Smooth muscle cell (in vitro differentiated cells): ENCODE measurements around the gene BEAN1. TPM values are rescaled to one million over a fixed set of nuclear protein-coding genes. Genes with fewer than 3 reads are reported as not detected.

ENCODE experiments used
- DNase-seq: peaks from one replicate; lab custom pipeline; 2025; ENCODE audit not compliant: unreplicated experiment; lab: John Stamatoyannopoulos, UW
- H2AFZ ChIP-seq: fragments of 200-600 bp; sonication (generic); 2 replicates; pipeline ENCODE4 v1.6.0; 2016; ENCODE audit warnings: antibody characterized with exemption, low read depth, mild to moderate bottlenecking
- H3F3A ChIP-seq: fragments of 200-600 bp; sonication (generic); 2 replicates; pipeline ENCODE4 v1.6.0; 2017; ENCODE audit warnings: antibody characterized with exemption, low read depth
- H3K27ac ChIP-seq: fragments of 200-600 bp; sonication (generic); 2 replicates; pipeline ENCODE4 v1.5.1; 2016; ENCODE audit warnings: low read depth, mild to moderate bottlenecking
- H3K27me3 ChIP-seq: fragments of 200-600 bp; sonication (generic); 2 replicates; pipeline ENCODE4 v1.6.1; 2016; ENCODE audit warnings: low read depth, mild to moderate bottlenecking
- H3K36me3 ChIP-seq: fragments of 200-600 bp; sonication (generic); 2 replicates; pipeline ENCODE4 v1.5.1; 2016; ENCODE audit warnings: low read depth
- H3K4me1 ChIP-seq: fragments of 200-600 bp; sonication (generic); 2 replicates; pipeline ENCODE4 v1.5.1; 2016; ENCODE audit warnings: low read depth
- H3K4me2 ChIP-seq: fragments of 200-600 bp; sonication (generic); 2 replicates; pipeline ENCODE4 v1.6.0; 2016; ENCODE audit warnings: mild to moderate bottlenecking
- H3K4me3 ChIP-seq: fragments of 200-600 bp; sonication (generic); 2 replicates; pipeline ENCODE4 v1.5.1; 2016; ENCODE audit warnings: mild to moderate bottlenecking
- H3K79me2 ChIP-seq: fragments of 200-600 bp; sonication (generic); 2 replicates; pipeline ENCODE4 v1.6.0; 2016; ENCODE audit warnings: low read depth, mild to moderate bottlenecking
- H3K9ac ChIP-seq: fragments of 200-600 bp; sonication (generic); 2 replicates; pipeline ENCODE4 v1.6.0; 2016; ENCODE audit warnings: low read depth
- H3K9me3 ChIP-seq: fragments of 200-600 bp; sonication (generic); replicated peaks from 2 replicates; pipeline ENCODE4 v1.5.1; 2016; ENCODE audit warnings: low read depth
- H4K20me1 ChIP-seq: fragments of 200-600 bp; sonication (generic); 2 replicates; pipeline ENCODE4 v1.6.0; 2016; ENCODE audit warnings: low read depth
- CTCF ChIP-seq: fragments of 200-600 bp; sonication (generic); IDR thresholded peaks from 2 replicates; pipeline ENCODE4 v1.5.1; 2017; ENCODE audit warnings: borderline replicate concordance, mild to moderate bottlenecking, antibody characterized with exemption; ENCODE audit not compliant: insufficient read depth, poor library complexity, severe bottlenecking
- WGBS: methylation state at CpG from one replicate; pipeline ENCODE4 v1.1.7; 2016; ENCODE audit warnings: low lambda C conversion rate; 5-methylcytosine and 5-hydroxymethylcytosine counted together
- polyA plus RNA-seq: library from polyadenylated mRNA; unstranded; fragments of >200 nt; fragmentation: Nextera tagmentation; extraction: Ambion mirVana; gene quantifications from 2 replicates; pipeline ENCODE4 v1.2.1, GENCODE V29; 2016
- total RNA-seq: library from RNA; depleted of rRNA; stranded (reverse); fragments of >200 nt; gene quantifications from 2 replicates; pipeline ENCODE4 v1.2.3, GENCODE V29; 2014

Gene BEAN1
- total and polyA plus RNA-seq, 2 experiments from 2014 or later, result 0.94 to 4.9 TPM

- Histone ChIP-seq H3K4me1 (no peaks in the 10 kb centered on the region), H3K9ac (no peak overlapping the region), H3F3A (no peaks in the 10 kb centered on the region), H3K4me3 (no peak overlapping the region), H3K79me2 (no peaks in the 10 kb centered on the region), H3K9me3 (no peaks in the 10 kb centered on the region), H3K36me3 (no peaks in the 10 kb centered on the region), H3K27ac (no peak overlapping the region), H3K27me3 (peaks cover 16% of the 10 kb centered on the region), H3K4me2 (no peak overlapping the region), H4K20me1 (no peaks in the 10 kb centered on the region), H2AFZ (no peak overlapping the region)
- no peak for TF ChIP-seq CTCF
- 92% methylated on average over 2 of the region's 2 CpGs for WGBS
- no peak for DNase-seq
Observed at GRCh38 chr16:66422366-66422765, 4.7 kb upstream of the BEAN1 start.

- Histone ChIP-seq H3K27me3 (peaks cover 24% of the 10 kb centered on the region), H3K36me3 (no peaks in the 10 kb centered on the region), H3F3A (no peaks in the 10 kb centered on the region), H3K27ac (no peak overlapping the region), H2AFZ (no peak overlapping the region), H3K9me3 (no peaks in the 10 kb centered on the region), H3K4me3 (no peak overlapping the region), H3K9ac (no peak overlapping the region), H4K20me1 (no peaks in the 10 kb centered on the region), H3K4me1 (peaks cover 4% of the 10 kb centered on the region), H3K4me2 (no peak overlapping the region), H3K79me2 (no peaks in the 10 kb centered on the region)
- DNase-seq, result no peak
- no peak for TF ChIP-seq CTCF
- 85% methylated on average over 1 of the region's 1 CpG for WGBS
Observed at GRCh38 chr16:66423177-66423576, 3.9 kb upstream of the BEAN1 start.

GRCh38 chr16:66425651-66426050 is 1.4 kb upstream of the BEAN1 start:
- Histone ChIP-seq H3K27me3 (peaks cover 35% of the 10 kb centered on the region), H3K4me3 (no peak overlapping the region)

More at GRCh38 chr16:66425651-66426050, 1.4 kb upstream of the BEAN1 start:
- Histone ChIP-seq H2AFZ (no peak overlapping the region), H4K20me1 (no peaks in the 10 kb centered on the region), H3F3A (peaks cover 4% of the 10 kb centered on the region), H3K79me2 (no peaks in the 10 kb centered on the region), H3K4me2 (no peak overlapping the region), H3K27ac (no peak overlapping the region), H3K4me1 (peaks cover 6% of the 10 kb centered on the region), H3K9ac (no peak overlapping the region), H3K9me3 (no peaks in the 10 kb centered on the region), H3K36me3 (no peaks in the 10 kb centered on the region)
- WGBS, result 28% methylated on average over 8 of the region's 8 CpGs
- no peak for TF ChIP-seq CTCF
- DNase-seq, result no peak
